ENCODE data around the gene EIF4G3.

- TF ChIP-seq CTCF (IDR thresholded peaks at IDR 0.05) (no peak), POLR2A (IDR thresholded peaks at IDR 0.05) (no peak)
These were observed 176.5 kb downstream of the EIF4G3 start for GRCh38 chr1:21000245-21000594.
